ENCODE results near the gene SUGCT. TPM values are rescaled to one million over a fixed set of nuclear protein-coding genes. Genes with fewer than 3 reads are reported as not detected.
"Not testable (repeated sequence)": the region's sequence is repeated elsewhere in the genome, so short reads cannot be mapped to it uniquely, and the experiment has no call there.

The SUGCT gene
- total RNA-seq, 1 donor from 2014 or later: not detected

DNA sequence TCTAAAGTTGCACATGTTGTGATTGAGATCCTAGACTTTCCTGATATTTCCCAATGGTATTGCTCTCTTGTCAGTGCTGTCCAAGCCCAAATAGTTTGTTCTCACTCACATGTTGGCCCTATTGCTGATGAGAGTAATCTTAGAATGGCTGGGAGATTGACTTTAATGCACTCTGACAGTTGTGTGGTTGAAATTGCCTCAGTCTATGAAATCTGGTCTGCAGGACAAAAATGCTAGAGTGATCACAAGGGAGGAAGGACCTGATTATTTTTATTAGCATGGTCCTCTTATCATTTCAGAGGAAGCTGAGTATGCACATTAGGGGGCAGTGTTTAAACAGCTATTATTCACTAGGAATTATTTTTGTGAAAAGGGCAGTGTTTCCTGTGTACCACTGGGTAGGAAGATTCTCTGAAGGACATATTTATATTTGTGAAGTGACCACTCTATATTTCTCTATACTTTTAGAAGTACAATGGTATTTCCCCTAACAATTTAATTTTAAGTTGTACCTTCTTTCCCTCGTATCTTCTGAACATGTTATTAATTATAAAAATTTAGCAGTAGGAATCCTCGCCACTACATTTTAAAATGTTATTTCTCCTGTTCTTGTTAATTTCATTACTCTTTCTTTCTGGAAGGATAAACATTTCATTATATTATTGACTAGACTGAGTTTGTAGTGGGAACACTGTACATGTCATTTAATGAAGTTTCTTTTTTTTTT, 64.4 kb downstream of the SUGCT start:
- intact Hi-C loops (cut with micrococcal nuclease): no loop called here

DNA sequence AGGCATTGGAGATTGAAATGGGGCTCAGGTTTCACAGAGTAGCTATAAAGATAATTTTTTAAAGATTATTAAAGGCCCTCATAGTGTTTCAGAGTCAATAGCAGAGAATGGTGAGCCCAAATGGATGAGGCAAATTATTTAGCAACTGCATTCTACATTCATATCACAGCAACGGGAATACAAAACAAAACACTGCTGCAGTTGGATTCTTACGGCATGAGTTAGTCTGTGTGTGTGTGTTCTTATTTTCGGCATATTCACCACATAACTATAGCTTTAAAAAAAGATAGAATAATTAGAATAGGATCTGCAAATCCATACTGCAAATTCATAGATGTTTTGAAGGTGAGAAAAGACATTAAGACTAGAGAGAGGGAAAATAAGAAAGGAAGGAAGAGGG, 66.0 kb downstream of the SUGCT start:
- intact Hi-C loops (cut with micrococcal nuclease): no loop called here

DNA sequence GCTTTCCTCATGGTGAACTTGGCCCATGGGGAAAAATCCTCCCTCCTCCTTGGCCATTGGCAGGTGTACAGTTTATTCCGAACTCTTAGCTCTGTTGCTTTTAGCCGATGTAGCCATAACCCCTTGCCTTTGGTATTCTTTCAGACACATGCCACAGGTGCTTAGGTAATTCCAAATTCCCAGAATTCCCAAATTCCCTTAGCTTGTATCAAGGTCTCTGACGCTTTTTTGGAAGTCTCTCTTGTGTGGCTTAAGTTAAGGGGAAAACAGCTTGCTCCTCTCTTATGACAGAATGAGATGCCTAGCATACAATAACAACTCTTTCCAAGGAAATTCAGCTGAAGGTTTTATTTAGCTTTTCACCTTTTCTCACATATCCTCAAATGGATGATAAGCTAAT, 68.0 kb downstream of the SUGCT start:
- intact Hi-C loops (cut with micrococcal nuclease): no loop called here

DNA sequence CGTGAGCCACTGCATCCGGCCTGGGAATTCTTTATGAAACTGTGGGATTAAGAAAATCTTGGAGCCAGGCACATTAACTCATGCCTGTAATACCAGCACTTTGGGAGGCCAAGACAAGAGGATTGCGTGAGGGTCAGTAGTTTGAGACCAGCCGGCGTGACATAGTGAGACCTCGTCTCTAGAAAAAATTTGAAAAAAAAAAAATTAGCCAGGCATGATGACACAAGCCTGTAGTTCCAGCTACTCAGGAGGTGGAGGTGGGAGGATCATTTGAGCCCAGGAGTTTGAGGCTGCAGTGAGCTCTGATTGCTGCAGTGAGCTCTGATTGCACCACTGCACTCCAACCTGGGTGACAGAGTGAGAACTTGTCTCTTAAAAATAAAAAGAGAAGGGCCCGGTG, 69.8 kb downstream of the SUGCT start:
- intact Hi-C loops (cut with micrococcal nuclease): no loop called here

DNA sequence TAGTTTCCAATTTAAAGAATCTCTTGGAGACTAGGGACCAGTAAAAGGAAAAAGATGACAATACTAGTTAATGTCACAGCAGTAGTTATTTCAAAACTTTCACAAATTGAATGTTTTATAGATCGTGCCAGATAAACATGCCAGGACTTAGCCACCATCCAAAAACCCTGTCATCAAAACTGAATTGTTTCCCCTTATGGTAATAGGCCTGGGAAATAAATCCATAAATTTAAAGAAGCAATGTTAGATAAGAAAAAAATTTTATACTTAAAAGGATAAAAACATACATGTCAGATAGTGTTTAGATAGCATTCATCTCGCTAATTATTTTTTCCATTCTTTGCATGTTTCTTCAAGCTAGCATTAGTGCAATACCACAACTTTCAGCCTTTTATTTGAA, 71.2 kb downstream of the SUGCT start:
- intact Hi-C loops (cut with micrococcal nuclease): no loop called here

DNA sequence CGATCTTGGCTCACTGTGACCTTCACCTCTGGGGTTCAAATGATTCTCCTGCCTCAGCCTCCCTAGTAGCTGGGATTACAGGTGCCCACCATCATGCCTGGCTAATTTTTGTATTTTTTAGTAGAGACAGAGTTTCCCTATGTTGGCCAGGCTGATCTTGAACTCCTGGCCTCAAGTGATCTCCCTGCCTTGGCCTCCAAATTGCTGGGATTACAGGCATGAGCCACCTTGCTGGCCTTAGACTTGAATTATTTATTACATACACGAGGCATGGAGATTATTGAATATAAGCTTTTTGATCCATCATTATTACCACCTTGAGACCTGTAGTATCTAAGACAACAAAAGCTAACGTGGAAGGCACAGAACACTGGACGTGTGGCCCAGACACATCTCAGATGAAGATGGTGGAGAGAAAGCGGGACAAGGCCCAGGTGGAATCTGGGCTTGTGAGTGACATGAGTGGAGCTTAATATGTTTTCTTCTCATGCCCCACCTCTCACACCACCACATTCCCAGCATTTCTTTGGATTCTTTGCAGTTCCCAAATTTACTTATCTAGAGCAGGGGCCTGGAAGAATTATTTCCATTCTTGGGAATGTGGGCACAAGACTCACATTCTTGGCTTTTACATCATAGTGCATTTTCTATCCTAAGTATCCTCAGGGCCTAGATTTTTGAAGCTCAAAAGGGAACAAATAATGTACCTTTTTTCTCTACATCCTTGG, 76.6 kb downstream of the SUGCT start:
- intact Hi-C loops (cut with micrococcal nuclease): no loop called here

DNA sequence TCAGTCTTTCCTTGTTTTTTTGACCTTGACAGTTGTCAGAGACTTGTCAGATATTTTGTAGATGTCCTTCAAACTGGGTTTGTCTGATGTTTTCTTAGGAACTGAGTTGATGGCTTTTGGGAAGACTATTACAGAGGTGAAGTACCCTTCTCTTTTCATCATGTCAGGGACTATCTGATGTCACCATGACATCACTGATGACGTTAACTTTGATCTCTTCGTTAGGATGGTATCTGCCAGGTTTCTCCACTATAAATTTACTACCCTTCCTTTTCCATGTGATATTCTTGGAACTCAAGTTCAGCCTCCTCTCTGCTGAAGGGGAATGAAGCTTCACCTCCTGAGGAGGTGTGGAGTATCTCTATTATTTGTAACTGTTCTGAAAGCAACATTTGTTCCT, 78.5 kb downstream of the SUGCT start:
- intact Hi-C loops (cut with micrococcal nuclease): no loop called here

DNA sequence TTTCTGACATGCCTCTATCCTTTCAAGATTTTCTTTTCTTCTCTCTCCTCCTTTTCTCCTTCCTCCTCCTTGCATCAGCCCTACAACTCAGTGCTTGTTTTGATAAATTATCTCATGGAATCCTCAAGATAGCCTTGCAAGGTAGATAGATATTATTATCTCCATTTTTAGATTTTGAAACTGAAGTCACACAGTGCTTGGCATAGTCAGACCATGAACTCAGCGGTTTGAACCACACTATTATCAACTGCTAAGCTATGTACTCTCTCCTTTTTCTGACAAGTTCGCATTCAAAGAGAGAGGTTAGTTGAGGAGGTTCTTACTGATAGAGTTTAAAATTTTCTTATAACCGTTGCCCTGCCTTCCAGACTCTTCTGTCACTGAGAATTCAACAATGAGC, 79.1 kb downstream of the SUGCT start:
- intact Hi-C loops (cut with micrococcal nuclease): no loop called here

DNA sequence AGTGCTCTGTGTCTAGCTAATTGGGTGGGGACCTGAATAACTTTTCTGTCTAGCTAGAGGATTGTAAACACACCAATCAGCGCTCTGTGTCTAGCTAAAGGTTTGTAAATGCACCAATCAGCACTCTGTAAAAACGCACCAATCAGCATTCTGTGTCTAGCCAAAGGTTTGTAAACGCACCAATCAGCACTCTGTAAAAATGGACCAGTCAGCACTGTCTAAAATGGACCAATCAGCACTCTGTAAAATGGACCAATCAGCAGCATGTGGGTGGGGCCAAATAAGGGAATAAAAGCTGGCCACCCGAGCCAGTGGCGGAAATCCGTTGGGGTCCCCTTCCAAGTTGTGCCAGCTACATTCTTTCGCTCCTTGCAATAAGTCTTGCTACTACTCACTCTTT, 83.8 kb downstream of the SUGCT start:
- intact Hi-C loops (cut with micrococcal nuclease): not testable (repeated sequence)

DNA sequence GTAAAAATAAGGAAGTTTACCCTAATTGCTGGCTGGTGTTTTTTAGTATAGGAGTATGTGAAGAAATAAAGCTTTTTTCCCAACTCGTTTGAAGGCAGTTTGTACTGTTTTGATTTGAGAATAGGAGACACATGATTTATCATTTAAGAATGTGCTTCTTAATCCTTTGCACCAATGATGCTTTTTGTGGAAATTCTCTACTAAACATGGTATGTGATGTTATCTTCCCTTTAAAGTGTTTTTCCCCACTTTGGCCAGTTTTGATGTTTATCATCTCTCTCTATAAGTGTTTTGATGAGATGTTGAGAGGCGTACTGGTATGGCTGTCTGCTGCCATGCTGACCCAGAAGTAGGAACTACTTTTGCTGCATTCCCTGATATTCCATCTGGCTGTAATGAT, 85.1 kb downstream of the SUGCT start:
- intact Hi-C loops (cut with micrococcal nuclease): no loop called here

DNA sequence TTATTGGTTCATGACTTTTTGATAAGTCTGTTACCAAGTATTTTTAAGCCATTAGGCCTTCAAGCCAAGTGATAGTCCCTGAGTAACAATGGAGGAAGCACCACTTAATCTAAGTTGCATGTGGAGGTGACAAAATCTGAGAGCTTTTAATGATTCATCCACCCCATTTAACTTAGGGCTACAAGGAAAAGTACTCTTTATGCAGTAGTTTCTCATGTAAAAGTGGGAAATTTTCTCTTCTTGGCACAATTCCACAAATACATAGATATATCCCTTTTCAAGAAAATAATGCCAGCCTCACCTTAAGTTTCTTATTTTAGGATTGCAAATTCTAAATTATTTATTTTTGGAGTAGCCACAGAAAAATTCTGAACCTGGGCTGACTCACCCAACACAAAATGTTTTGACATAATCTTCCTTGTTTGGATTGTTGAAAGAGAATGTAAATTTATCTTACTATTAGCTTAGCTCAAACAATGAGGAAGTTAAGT, 85.7 kb downstream of the SUGCT start:
- intact Hi-C loops (cut with micrococcal nuclease): no loop called here

DNA sequence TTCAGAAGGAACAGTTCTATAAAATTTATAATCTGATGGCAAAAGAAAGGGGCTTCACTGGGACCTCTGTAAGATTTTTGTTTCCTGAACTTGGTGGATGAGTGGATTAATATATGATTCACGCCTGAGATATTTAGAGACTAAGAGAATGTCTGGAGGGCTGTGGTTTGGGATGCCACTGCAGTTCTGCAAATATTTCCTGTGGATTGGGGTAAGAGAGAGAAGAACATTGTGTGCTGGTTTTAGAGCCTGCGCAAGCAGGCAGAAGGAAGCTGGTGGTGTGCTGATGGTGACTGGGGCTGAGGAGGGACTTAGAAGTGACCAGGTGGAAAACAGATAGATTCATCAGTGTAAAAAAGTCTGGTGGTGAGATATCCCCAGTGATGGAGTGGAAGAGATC, 87.0 kb downstream of the SUGCT start:
- intact Hi-C loops (cut with micrococcal nuclease): no loop called here

DNA sequence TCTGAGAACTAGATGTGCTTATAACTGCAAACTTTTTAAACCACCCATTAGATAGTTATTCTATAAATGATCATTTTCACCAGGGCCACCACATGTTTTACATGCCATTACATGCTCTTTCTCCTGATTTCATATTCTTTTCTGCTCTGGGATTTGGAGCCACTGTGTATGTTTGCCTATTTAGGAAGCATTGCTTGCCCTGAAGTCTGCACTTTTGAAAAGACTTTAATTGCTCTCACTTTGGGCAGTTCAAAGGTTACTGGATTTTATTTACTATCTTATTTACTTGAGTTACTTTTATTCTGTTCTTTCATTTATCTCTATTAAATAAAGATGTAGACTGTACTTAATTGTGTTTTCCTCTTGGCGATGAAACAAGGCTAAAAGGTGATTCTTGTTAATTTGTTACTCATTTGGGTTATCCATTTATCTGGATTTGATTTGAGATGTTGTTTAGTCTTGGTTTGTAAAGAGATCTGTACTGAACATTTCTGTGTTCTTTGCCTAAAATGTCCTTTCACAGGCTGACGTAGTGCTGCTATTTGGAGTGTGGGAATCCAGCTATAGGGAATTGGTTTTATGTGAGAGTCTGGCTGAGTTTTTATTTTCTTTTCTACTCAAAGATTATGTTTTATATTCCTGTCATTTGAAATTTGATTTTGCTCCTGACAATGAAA, 88.8 kb downstream of the SUGCT start:
- intact Hi-C loops (cut with micrococcal nuclease): no loop called here

DNA sequence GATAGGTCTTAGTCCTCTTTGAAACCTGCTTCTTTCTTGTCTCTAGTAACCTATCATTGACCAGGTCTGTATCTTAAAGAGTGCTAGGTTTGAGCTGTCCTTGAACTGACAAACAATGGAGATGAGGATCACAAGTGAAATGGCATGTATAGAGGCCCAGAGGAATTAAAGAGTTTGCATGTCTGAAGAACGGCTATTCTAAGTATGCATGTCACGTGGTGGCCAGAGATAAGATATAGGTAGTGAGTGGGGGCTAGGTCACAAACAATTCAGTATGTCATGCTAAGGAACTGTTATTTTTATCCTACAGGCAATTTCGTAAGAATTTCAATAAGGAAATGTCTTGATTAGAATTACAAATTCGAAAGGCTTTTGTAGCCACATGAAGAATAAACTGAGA, 95.3 kb downstream of the SUGCT start:
- intact Hi-C loops (cut with micrococcal nuclease): loop anchor here (5.0 kb wide), 1 partner anchor 1467 kb away; no protein-coding TSS in a partner anchor

DNA sequence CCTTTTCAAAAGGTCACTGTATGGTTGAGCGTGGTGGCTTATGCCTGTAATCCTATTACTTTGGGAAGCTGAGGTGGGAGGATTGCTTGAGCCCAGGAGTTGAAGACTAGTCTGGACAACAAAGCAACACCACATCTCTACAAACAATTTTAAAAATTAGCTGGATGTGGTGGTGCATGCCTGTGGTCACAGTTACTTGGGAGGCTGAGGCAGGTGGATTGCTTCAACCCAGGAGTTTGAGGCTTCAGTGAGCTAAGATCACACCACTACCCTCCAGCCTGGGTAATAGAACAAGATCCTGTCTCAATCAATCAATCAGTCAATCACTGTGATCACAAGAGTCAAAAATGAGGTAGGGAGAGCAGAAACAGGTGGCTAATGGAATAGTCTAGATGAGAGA, 97.0 kb downstream of the SUGCT start:
- intact Hi-C loops (cut with micrococcal nuclease): loop anchor here (5.0 kb wide), 1 partner anchor 1466 kb away; no protein-coding TSS in a partner anchor

DNA sequence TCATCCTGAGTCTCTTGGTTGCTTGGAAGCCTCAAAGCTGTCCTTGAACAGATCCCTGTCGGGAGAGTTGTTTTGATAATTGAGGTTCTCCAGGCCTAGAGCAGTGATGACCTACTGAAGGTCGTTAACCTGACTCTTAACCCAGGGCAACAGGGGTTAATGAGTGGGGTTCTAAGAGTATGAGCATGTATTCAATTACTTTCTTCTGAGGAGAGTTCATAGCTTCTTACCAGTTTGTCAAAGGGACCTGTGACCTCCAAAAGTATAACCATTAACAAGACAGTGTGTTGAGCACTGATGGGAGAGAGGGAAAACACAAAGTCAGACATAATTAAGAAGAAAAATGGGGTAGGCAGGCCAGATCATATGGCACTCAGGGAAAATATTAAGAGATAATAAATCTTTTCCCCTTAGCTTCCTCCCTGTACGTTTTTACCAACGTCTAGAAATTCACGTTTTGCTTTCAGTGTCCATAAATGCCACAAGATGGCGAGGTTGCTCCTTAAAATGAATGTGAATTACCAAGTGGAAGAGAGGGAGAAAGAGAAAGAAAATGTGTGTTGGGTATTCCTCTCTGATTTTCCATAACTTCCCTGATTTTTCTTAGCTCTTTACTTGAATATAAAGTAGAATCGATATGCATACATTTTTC, 97.6 kb downstream of the SUGCT start:
- intact Hi-C loops (cut with micrococcal nuclease): loop anchor here (5.0 kb wide), 1 partner anchor 1465 kb away; no protein-coding TSS in a partner anchor

DNA sequence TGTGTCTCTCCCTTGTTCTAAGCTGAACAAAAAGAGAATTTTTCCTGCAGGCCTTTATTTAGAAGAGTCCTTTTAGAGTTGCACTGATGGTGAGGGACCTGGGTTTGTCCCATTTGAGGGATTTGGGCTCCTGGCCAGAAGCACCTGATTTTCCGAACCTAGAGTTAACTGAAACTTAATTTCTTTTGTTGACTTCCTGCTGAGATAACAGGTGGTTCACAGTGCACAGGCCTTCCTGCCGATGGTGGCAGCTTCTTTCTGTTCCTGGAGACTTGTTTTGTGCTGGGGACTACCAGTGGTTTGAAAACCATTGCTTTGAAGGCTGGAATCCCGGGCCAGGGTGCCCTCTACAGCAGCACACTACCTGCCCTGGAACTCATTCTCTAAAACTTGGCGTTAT, 99.2 kb downstream of the SUGCT start:
- intact Hi-C loops (cut with micrococcal nuclease): loop anchor here (5.0 kb wide), 1 partner anchor 1463 kb away; no protein-coding TSS in a partner anchor

DNA sequence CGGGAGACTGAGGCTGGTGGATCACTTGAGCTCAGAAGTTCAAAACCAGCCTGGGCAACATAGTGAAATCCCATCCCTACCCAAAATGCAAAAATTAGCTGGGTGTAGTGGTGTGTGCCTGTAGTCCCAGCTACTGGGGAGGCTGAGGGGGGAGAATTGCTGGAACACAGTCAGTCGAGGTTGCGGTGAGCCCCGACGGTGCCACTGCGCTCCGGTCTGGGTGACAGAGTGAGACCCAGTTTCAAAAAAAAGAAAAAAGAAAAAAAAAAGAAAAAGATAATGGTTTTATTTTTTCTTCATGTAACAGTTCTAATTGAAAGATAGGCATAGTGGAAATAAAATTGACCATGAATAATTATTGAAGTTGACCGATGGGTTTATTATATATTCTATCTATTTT, 99.9 kb downstream of the SUGCT start:
- intact Hi-C loops (cut with micrococcal nuclease): loop anchor here (5.0 kb wide), 1 partner anchor 1463 kb away; no protein-coding TSS in a partner anchor

DNA sequence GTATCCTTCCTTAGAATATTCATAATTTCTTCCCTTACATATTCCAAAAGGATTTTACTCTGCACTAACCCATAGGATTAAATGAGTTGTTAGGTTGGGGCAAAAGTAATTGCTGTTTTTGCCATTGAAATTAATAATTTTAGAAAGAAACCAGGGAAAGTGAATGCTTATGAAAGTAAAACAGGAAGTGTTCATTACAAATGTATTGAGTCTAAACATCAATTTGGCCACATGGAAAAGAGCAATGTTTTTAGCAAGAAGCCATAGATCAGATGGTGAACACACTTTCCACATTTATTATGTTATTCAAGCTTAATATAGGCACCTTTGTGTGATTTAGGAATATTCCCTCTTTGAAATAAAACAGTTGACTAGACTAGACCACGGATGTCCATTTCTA, 102.9 kb downstream of the SUGCT start:
- intact Hi-C loops (cut with micrococcal nuclease): no loop called here

DNA sequence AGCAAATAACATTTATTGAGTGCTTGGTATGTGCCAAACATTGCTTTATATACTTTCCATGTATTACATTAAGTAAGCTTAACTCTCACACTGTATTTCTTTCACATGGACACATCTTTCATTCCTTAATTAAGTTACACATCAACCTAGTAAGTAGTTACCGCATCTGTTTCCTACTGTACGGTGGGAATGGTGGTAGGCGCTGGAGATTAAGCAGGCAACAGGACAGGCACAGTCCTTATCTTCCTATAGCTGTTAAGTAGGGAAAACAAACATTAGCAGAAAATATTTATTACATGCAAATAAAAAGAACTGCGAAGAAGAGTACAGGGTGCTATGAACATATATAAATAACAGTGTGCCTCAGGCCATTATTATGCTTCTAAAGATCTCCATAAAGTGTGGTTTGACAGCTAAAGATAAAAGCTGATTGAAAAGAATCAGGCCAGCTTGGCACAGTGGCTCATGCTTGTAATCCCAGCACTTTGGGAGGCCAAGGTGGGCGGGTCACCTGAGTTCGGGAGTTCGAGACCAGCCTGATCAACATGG, 105.0 kb downstream of the SUGCT start:
- intact Hi-C loops (cut with micrococcal nuclease): no loop called here

DNA sequence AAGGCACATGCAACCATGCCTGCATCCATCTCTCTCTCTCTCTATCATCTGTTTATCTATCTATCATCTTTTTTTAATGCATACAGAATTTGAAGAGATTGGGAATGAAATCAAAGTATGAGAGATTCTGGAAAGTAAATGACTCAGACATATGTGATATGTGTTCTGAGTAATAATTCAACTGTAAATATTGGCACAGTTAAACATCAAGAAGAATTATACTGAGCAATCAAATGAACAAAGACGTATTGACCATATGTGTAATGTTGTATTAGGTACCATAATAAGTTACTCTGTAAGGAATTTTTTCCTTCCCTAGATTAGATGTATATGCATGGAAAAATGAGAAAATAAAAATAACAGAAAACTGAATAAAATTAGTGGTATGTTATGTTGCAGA, 108.3 kb downstream of the SUGCT start:
- intact Hi-C loops (cut with micrococcal nuclease): no loop called here
